Cerebellar nuclear complex (tissue), 1 donor: ENCODE data around the gene C16orf87.

ENCODE experiments used
- DNase-seq, 2 experiments: peaks; one replicate each; lab custom pipeline; 2025; lab: John Stamatoyannopoulos, UW

The C16orf87 gene

DNA sequence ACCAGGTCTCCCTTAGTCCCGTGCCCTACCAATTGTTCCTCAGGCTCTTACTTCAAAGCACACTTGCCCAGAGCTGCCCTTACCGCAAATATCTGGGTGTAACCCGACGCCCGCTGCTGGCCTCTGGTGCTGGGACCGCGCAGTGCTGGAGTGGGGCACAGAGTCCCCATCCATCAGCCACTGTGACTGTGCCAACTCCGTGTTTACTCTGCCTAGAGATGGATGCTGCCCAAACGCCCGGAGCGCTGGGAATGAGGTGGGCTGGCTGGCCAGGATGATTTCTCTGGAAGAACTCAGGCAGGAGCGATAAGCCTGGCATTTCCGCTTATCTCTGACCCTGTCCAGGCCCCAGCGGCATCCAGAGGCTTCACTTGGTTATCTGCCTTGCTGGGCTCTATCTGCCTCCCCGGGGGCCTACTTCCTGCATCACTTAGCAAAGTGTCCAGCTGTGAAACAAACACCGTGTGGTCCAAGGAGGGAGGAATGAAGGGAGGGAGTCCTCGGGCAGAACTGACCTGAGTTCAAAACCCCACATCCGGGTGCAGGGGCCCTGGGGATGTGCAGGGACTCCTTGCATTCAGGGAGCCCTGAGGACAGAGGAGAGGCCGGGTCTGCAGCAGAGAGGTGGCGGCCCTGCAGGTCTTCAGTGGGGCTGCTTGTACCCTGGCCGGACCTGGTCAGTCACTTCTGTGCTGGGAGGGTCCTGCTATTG, 73.5 kb downstream of the C16orf87 start:
- DNase-seq, result no peak

DNA sequence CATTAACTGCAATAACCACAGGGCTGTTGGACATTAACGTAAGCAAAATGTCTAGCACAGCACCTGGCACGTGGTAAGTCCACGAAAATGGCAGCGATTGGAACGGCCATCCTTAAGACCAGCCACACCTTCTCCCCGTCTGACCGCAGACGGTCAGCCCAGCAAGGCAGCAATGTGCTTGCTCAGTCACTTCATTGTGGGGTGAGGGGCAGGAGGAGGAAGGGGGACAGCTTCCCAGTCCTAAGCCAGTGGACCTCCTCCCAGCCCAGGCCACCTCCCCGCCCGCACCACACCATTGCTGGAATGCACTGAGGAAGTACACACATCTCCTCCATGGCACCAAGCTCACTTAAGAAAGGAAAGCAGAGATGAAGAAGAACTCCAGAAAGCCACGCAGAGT, 74.2 kb downstream of the C16orf87 start:
- no peak for DNase-seq

DNA sequence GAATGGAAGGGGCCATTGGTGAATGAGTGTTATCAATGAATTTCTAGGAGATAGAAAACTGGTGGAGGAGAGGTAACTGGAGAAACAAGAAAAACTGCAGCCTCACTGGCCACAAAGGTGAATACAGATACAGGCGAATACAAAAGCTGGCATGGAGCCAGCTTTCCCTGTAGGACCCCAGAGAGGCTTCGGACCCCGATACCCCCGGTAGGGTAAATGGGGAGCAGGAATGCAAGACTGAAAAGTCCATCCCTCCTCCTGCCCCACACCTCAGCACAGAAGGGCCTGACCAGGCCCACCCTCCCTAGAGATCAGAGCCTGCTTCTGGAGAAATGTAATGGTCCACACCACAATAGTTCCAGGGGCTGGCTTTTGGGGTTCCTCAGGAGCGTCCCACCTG, 78.0 kb downstream of the C16orf87 start:
- DNase-seq, result no peak

DNA sequence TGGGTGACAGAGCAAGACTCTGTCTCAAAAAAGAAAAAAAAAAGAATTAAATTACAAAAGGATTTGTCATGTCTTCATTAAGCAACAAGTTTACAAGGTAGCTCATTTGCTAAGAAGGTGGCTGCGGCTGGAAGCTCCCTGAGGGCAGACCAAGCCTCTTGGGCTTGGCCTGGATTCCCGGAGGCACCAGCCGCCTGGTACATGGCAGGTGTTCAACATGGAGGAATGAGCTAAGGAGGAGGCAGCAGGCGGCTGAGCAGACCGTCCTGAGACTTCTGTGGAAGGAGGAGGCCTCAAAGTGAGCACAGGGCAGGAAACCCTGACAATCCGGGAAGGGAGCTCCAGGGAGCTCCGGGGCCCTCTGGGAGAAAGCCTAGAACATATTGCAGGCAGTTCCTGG, 79.6 kb downstream of the C16orf87 start:
- DNase-seq, result no peak

DNA sequence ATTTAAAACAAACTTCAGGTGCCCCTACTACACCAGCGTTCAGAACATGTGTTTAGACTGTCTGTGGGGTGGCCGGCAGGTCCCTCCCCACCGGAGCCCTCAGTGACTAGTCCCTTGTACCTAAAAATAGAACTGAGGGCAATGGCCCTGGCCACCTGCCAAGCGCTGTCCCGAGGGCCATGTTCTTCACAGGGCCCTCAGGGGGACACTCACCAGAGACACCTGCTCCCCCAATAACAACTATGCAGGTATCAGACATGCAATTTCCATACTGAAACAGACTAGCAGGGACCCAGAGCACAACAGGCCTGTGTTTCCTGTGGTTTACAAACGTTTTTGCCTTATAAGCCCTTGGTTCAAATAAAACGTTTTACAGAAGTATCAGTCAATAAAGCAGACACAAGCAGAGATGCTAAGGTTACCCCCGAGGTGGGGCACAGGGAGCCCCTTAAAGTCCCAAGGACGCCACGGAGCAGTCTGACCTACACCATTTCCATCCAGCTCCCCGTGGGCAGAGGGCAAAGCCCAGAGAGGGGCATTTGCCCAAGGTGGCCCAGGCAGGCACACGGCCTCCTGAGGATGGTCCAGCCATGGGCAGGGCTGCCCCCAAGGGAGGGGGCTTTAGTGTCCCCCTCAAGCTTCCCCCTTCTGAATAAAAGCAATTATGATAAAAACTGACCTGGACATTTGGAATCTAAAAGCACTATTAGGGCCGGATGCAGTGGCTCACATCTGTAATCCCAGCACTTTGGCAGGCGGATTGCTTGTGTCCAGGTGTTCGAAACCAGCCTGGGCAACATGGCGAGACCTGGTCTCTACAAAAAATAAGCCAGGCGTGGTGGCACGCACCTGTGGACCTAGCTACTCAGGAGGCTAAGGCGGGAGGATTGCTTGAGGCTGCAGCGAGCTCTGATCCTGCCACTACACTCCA, 81.9 kb downstream of the C16orf87 start:
- DNase-seq, result no peak

DNA sequence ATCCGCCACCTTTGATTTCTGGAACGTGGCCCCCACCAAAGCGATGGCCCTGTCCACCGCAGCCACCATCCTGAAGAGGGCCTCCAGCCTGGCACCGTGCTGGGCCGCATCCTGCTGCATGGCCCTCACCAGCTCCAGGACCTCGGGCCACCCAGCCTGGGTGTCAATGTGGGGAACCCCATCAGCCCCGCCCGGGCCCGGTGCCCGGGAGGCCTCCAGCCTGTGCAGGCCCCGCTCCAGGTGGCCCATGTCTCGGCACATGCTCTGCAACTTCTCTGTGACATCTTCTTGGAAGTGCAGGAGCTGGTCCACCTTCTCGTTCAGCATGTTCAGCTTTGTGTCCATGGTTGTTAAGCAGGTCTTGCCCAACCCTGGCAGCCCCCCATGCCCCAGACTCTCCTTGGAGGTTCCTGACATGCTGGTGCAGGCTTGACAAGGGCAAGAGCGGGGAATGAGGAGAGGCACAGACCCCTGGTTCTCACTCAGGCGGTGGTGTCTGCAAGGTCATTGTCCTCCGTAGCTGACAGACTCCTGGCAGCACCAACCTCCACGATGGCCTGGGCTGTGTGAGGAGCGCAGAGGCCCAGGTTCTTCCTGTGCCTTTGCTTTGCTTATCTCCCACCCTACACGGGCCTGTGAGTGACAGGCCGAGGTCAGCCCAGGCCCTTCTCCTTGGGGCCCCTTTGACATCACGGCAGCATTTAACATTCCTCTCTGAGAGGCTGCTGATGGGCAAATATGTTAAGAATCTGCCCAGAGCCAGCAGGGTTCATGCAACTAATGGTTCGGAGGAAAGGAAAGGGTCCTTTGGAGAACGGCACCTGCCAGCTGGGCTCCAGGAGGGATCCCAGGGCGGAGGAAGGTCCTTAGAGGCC, 83.0 kb downstream of the C16orf87 start, which contains the start of gene MYLK3:
Gene MYLK3, minus strand, starts transcription at position 568 of the 875 bp plus-strand sequence. Its CDS starts 151 bp downstream, at position 417.
- DNase-seq, result no peak

DNA sequence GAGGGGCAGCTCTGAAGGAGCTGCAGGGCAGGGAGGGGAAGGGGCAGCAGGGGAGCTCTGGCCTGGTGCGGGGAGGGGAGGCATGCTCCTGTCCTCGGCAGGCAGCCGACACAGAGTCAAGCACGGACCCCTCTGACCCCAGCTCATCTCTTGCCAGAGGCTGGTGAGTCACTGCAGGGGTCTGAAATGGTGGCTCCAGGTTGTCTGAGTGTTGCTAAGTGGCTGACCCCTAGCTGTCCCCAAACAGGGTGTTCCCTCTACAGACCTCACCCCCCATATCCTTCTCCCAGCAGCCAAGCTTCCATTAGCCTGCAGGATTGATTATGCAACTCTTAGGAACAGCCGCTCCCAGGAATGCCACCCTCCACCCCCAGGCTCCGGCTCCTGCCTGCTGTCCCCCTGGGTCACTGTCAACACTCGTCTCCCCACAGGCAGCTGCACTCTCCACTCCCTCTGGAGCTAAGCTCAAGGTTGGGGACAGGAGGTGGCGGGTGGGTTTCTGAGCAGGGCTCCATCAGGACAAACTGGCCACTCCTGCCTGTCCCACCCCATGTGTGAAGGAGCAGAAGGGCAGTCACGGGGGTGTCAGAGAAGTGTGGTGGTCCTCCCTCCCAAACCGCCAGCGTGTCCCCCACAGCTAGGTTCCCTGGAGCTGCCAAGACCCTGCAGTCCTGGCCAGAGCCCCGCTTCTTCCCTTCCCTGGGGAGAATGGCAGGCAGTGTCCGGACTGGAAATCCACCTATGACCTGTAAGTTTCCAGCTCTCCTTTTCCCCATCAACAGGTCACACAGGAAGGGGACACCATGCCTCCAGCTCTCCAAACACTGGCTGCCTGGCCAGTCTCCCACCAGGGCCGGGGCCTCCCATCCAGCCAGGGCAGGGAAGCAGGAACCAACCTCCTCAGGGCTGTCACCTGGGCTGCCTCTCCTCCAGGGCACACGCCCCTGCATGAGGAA, 83.9 kb downstream of the C16orf87 start:
- no peak for DNase-seq
